ENCODE data around the gene STARD6.
"Not testable (repeated sequence)": the region's sequence is repeated elsewhere in the genome, so short reads cannot be mapped to it uniquely, and the experiment has no call there.

Gene STARD6

DNA sequence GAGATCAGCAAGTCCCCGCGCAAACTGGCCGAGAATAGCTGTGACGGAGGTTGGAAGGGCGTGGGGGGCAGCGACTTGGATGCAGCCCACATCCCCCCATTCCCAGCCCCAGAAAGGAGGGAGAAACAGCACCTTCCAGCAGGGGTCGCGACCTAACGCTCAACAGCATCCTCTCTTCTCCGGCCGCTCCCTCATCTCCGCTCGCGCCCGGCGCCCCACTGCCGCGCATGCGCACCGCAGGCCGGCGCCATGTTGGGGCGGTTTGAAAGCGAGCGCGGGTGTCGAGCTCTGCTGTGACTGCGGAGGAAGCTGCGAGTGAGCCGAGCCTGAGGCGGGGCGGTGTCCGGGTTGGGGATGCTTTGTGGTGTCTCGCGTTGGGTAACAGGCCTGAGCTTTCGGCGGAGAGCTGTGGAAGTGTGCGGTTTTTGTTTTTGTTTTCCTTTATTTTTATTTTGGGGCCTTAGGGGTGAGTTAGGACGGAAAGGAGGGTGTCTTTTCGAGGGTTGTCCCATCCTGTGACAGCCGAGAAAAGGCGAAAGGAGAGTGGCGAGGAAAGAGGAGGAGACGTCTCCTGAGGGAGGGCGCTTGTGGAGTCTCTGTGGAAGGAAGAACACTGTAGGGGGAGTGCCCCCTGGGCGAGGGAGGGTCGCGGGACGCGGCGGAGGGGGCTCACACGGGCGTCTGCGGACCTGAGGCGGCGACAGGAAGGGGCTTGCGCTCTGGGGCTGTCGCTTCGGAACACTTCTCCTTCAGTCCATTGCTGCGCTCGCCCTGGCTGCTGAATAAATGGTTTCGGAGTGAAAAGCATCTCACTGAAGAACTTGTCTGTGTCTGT lies at the start of gene STARD6, which contains the start of gene C18orf54:
TSS of gene STARD6 (minus strand) at position 199 of the 835 bp plus-strand sequence. CDS start 3,285 bp downstream, outside the sequence.
TSS of gene C18orf54 (plus strand) at position 247 of the 835 bp plus-strand sequence. CDS start 2,667 bp downstream, outside the sequence.
- DNase-seq, result peak; percentile 70

DNA sequence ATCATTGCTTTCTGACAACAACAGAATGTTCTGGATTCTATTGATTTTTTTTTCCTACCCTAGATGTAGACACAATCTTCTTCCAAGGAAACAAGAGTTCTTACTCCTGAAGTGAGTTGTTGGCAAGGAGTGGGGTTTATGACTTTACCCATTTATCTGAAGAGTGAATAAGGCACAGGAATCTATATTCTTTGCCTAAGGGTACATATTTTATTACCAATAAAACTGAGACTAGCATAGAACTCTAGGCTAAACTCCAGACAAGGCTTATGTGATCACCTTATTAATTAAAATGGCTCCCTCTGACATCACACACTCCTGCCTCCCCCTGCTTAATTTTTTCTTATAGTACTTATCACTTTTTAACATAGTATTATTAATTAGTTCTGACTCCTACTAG lies 47.6 kb upstream of the STARD6 start:
- DNase-seq, result no peak

DNA sequence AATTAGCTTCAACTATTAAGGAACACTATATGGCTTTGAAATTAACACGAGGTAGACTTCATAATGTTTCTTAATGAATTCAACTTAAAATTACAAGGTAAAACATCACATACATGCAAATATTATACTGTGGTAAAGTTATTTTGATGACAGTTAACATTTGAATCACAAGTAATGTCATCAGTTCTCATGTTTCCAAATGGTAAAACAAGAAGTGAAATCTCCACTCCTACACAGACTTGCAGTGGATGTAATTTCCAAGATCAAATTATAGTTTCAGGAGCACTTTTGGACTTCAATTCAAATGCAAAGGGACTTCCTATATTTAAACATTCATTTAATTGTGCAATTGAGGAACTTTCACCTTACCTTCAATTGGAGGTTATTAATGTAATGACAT lies 39.1 kb upstream of the STARD6 start:
- no peak for DNase-seq

- no peak for DNase-seq
These were observed 36.1 kb upstream of the STARD6 start for GRCh38 chr18:54393648-54394294.

DNA sequence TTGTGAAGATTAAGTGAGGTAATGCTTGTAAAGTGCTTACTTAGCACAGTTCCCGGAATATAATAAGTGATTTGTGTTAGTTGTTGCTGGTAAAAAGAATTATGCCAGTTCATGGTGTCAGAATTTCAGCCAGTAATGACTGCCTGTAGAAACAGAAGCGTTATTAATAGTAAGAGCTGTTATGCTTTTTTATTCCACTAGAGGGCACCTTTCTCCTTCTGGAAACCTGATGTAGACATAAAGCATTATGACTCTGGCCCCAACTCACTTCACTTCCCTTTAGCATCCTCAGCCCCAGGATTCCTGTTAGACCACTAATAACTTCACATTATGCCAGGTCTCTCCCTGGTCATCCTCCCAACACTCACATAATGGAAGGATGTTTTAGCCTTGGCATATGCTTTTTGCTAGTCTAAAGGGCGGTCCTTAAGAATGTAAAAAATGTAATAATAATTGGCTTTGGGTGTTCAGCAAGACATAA lies 34.9 kb upstream of the STARD6 start:
- DNase-seq, result peak; percentile 1

- DNase-seq, result no peak
These were observed 33.2 kb upstream of the STARD6 start for GRCh38 chr18:54390838-54391237.

GRCh38 chr18:54389143-54389505 lies 31.5 kb upstream of the STARD6 start:
- DNase-seq, result no peak

GRCh38 chr18:54388203-54389142 lies 30.8 kb upstream of the STARD6 start:
- no peak for DNase-seq

DNA sequence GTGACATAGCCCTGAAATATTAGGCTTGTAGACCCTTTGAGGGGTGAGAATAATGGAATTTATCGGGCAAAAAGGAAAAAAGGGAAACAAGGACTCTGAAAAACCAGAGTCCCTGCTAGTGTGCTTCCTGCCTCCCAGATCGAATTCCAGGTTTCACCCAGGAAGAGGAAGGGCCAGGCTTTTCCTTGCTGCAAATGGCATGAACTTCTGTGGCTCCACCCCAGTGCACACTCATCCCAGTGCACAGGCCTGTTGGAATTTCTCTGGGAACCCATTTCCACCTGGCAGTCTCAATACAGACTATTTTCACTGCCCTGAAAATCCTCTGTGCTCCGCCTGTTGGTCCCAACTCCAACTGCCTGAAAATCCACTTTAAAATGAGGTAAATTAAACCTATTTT lies 30.0 kb upstream of the STARD6 start:
- DNase-seq, result no peak

GRCh38 chr18:54386800-54387495 lies 29.3 kb upstream of the STARD6 start:
- DNase-seq, result not testable (repeated sequence)

DNA sequence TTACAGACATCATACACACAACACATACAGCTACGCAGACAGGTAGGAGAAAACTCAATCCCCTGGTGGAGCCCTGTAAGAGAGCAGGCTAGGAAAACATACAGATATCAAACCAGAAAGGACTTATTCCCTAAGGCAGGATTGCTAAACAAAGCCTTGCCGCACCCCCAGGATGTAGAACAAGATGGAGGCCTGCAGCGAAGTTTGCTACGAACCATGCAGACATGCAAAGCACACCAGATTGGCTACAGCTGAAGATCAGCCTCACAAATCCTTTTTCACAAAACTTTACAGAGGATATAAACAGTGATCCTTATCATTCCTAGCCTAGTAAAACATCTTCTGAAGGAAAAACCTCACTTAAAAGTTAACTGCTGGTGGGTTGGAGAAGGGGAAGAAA lies 28.4 kb upstream of the STARD6 start:
- no peak for DNase-seq

- no peak for DNase-seq
These were observed 25.1 kb upstream of the STARD6 start for GRCh38 chr18:54382733-54383252.

DNA sequence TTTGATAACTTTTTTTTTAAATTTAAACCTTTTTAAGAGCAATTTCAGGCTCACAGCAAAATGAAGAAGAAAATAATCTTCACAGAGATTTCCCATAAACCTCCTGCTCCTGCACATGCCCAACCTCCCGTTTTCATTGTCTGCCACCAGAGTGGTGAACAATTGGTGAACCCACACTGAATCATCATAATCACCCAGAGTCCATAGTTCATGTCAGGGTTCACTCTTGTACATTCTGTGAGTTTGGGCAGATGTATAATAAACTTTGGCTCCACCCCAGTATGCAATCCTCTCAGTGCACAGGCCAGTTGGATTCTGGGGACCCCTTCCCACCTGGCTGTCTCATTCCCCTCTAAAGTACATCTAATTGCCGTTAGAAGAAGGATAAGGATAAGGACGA lies 24.4 kb upstream of the STARD6 start:
- DNase-seq, result no peak

DNA sequence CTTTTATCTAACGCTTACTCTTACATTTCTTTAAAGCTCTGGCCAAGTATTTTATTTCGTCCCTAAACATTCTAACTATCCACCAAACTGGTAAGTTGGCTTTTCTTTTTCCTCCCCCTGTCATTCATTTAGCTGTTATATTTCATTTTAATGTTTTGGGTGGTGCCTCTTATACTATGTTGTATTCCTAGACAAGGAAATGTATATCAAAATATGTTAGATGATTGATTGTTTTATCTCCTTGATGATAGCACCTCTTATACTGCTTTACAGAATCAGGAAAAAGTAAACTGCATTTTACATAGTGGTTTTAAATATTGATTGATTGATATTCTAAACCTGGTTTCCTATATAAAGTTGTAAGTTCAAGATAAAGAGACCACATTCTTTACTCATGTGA lies 24.0 kb upstream of the STARD6 start:
- DNase-seq, result no peak

DNA sequence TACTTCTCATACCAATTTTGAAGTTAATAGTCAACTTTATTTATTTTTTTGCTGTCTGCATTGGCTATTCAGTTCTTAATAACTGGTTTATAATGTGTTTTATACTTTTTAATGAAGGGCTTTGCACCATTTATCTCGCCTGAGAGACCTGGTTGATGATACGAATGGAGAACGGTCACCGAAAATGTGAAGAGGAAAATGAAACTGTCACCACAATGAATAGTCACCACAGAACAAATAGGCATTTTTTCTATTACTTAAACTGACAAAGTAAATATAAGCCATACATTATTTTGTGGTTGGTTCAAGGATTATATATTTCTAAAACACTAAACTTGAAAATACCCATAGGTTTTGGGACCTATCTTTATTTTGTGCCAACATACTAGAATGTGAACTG lies 20.4 kb upstream of the STARD6 start:
- no peak for DNase-seq

DNA sequence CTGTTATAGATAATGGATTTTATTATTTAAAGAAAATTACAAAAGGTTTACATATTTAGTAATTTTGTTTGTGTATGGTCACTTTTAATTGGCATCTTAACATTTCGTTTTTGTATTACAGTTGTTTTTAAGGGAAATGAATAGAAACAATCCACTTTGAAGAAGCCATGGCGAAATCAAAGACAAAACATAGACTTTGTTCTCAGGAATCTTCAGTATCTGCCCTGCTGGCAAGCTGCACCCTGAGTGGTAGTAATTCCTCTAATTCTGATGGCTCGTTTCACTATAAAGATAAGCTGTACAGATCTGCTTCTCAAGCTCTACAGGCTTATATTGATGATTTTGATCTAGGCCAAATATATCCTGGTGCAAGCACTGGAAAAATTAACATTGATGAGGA lies 2.7 kb upstream of the STARD6 start:
- no peak for DNase-seq

DNA sequence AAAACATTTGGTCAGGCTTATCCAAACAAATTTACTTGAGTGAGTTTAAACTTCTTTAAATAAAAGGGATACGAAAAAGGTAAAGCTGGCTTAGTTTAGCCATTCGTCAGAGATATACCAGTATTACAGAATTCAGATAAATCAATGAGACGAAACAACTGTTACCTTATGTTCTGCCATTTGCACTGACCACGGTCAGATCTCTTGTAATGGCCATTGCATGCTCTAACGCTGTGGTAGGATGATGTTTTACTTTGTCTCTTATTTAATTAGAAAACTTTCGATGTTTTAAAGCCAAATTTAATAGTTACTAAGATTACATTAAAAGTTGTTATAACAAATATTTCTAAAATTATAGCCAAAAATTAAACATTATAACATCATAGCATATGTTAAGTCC lies 1.6 kb upstream of the STARD6 start:
- DNase-seq, result no peak

DNA sequence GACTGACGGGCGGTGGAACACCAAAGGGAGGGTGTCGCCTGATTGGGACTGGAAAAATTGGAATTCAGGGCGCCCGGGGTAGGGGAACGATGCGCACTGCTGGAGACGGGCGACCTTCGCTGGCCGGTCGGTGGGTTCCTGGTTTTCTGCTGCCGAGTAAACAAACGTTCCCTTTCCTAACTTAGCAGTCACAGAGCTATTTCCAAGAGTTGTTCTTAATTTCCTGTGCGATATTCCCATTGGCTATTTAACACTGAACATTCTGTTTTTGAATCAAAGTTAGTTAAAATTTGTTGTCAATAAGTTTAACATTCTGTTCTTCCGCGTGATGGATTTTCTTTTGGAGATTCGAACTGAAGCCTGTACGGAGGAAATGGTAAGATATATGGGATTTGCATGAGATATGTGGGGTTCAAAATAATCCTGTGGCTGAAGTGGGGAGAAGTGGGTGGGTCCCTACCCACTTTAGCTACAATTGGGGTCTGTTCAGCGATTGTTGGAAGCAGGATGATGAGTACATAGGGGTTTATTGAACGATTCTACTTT lies 910 bp upstream of the STARD6 start:
- no peak for DNase-seq

GRCh38 chr18:54357082-54357659 lies 487 bp downstream of the STARD6 start:
- no peak for DNase-seq

- DNase-seq, result no peak
These were observed 6.5 kb downstream of the STARD6 start for GRCh38 chr18:54351186-54351585.

GRCh38 chr18:54338230-54338629 lies 19.4 kb downstream of the STARD6 start:
- DNase-seq, result no peak
